ENCODE measurements around the gene SRXN1.

The SRXN1 gene

GRCh38 chr20:689348-689747, 36.3 kb upstream of the SRXN1 start:
- peaks cover 73% of the 10 kb centered on the region for H3K27me3 Mint-ChIP-seq (ENCODE audit: low read depth, poor library complexity)
- H3K36me3 Mint-ChIP-seq (ENCODE audit: low read depth), result no peaks in the 10 kb centered on the region
- H3K27ac Mint-ChIP-seq, result no peak overlapping the region
- no peak for TF ChIP-seq CTCF (IDR thresholded peaks at IDR 0.05)
- no peak for DNase-seq
- no peak overlapping the region for H3K4me3 Mint-ChIP-seq
- H3K4me1 Mint-ChIP-seq, result peaks cover 24% of the 10 kb centered on the region
- no peaks in the 10 kb centered on the region for H3K9me3 Mint-ChIP-seq

- H3K4me1 Mint-ChIP-seq, result peaks cover 24% of the 10 kb centered on the region
- no peaks in the 10 kb centered on the region for H3K9me3 Mint-ChIP-seq
- TF ChIP-seq CTCF (IDR thresholded peaks at IDR 0.05), result peak; percentile 24
- H3K27ac Mint-ChIP-seq, result no peak overlapping the region
- peaks cover 71% of the 10 kb centered on the region for H3K27me3 Mint-ChIP-seq (ENCODE audit: low read depth, poor library complexity)
- peak; percentile 52 for DNase-seq
- no peaks in the 10 kb centered on the region for H3K36me3 Mint-ChIP-seq (ENCODE audit: low read depth)
- peak overlapping the region; percentile 37 for H3K4me3 Mint-ChIP-seq
These were observed 35.8 kb upstream of the SRXN1 start for GRCh38 chr20:688809-689212.

- H3K4me3 Mint-ChIP-seq, result no peak overlapping the region
- H3K27me3 Mint-ChIP-seq (ENCODE audit: low read depth, poor library complexity), result peaks cover 62% of the 10 kb centered on the region
- no peaks in the 10 kb centered on the region for H3K36me3 Mint-ChIP-seq (ENCODE audit: low read depth)
- H3K27ac Mint-ChIP-seq, result no peak overlapping the region
- H3K4me1 Mint-ChIP-seq, result peaks cover 24% of the 10 kb centered on the region
- TF ChIP-seq CTCF (IDR thresholded peaks at IDR 0.05), result no peak
- H3K9me3 Mint-ChIP-seq, result no peaks in the 10 kb centered on the region
- no peak for DNase-seq
These were observed 34.6 kb upstream of the SRXN1 start for GRCh38 chr20:687468-688203.

- peaks cover 24% of the 10 kb centered on the region for H3K4me1 Mint-ChIP-seq
- DNase-seq, result no peak
- no peak overlapping the region for H3K27ac Mint-ChIP-seq
- no peaks in the 10 kb centered on the region for H3K9me3 Mint-ChIP-seq
- H3K4me3 Mint-ChIP-seq, result no peak overlapping the region
- peaks cover 63% of the 10 kb centered on the region for H3K27me3 Mint-ChIP-seq (ENCODE audit: low read depth, poor library complexity)
- no peak for TF ChIP-seq CTCF (IDR thresholded peaks at IDR 0.05)
- H3K36me3 Mint-ChIP-seq (ENCODE audit: low read depth), result no peaks in the 10 kb centered on the region
These were observed 31.8 kb upstream of the SRXN1 start for GRCh38 chr20:684676-685319.

GRCh38 chr20:682123-682522, 29.1 kb upstream of the SRXN1 start:
- Mint-ChIP-seq H3K27me3 (ENCODE audit: low read depth, poor library complexity) (peaks cover 71% of the 10 kb centered on the region), H3K27ac (no peak overlapping the region), H3K9me3 (no peaks in the 10 kb centered on the region), H3K4me3 (no peak overlapping the region), H3K4me1 (no peaks in the 10 kb centered on the region), H3K36me3 (ENCODE audit: low read depth) (no peaks in the 10 kb centered on the region)
- DNase-seq, result no peak
- no peak for TF ChIP-seq CTCF (IDR thresholded peaks at IDR 0.05)
